Panc1 (cell line): ENCODE results near the gene TNRC6C. TPM values are rescaled to one million over a fixed set of nuclear protein-coding genes. Genes with fewer than 3 reads are reported as not detected.

Source experiments
- ATAC-seq: fragments of 200-7000 bp; cut with Tn5 transposase; 2 replicates; pipeline ENCODE4 v1.9.1; 2020; ENCODE audit warnings: mild to moderate bottlenecking, moderate library complexity
- BruUV-seq: library from RNA; stranded (reverse); fragments of 400-500 nt; replicated peaks from 2 replicates; lab custom pipeline; 2021; lab: Mats Ljungman, UMichigan
- CTCF ChIA-PET: fragments of 300-600 bp; sonication (Branson Sonifier 250); formaldehyde crosslinking; loops from one replicate; lab custom pipeline; 2022; ENCODE audit warnings: antibody characterized with exemption; lab: Charles Lee
- POLR2A ChIA-PET: fragments of 300-600 bp; sonication (Branson Sonifier 250); formaldehyde crosslinking; loops from one replicate; lab custom pipeline; 2022; ENCODE audit warnings: antibody characterized with exemption; lab: Charles Lee
- DNase-seq: peaks from one replicate; pipeline ENCODE4 v3.0.0-alpha.2; 2010; ENCODE audit warnings: low read depth, low spot score
- H3K27ac ChIP-seq: 2 replicates; pipeline ENCODE4 v1.5.1; 2011; ENCODE audit warnings: mild to moderate bottlenecking, low read length, inconsistent platforms
- H3K27me3 ChIP-seq: fragments of 200-500 bp; sonication (Bioruptor generic); 2 replicates; pipeline ENCODE4 v1.6.0; 2014; ENCODE audit warnings: low read length, inconsistent platforms; ENCODE audit not compliant: control insufficient read depth, insufficient read depth
- H3K36me3 ChIP-seq: fragments of 200-500 bp; sonication (Bioruptor generic); 2 replicates; pipeline ENCODE4 v1.5.1; 2014; ENCODE audit warnings: inconsistent platforms, mild to moderate bottlenecking, low read length, moderate library complexity; ENCODE audit not compliant: control insufficient read depth, insufficient read depth
- H3K4me1 ChIP-seq: 2 replicates; pipeline ENCODE4 v1.5.1; 2011; ENCODE audit warnings: inconsistent platforms, mild to moderate bottlenecking, low read length, moderate library complexity; ENCODE audit not compliant: control insufficient read depth, insufficient read depth
- H3K4me3 ChIP-seq, 2 experiments: 2 replicates each; pipeline ENCODE4 v1.5.1; 2011 to 2012; ENCODE audit warnings: low read depth in 2 of 2, low read length in 2 of 2, mild to moderate bottlenecking in 2 of 2, inconsistent platforms in 1 of 2, moderate library complexity in 1 of 2
- H3K9me3 ChIP-seq: fragments of 200-500 bp; sonication (Bioruptor generic); 2 replicates; pipeline ENCODE4 v1.5.1; 2014; ENCODE audit warnings: low read depth, mild to moderate bottlenecking, inconsistent platforms, low read length, moderate library complexity; ENCODE audit not compliant: control insufficient read depth, insufficient read depth
- CTCF ChIP-seq: fragments of 450-650 bp; IDR thresholded peaks from 2 replicates; pipeline ENCODE4 v1.5.1; 2017; ENCODE audit warnings: mild to moderate bottlenecking
- POLR2AphosphoS5 ChIP-seq: IDR thresholded peaks from 2 replicates; pipeline ENCODE4 v1.6.1; 2012; ENCODE audit warnings: mild to moderate bottlenecking, low read depth, low read length, moderate library complexity
- SIN3A ChIP-seq: IDR thresholded peaks from 2 replicates; pipeline ENCODE4 v1.6.1; 2012; ENCODE audit warnings: low read depth, mild to moderate bottlenecking, low read length, moderate library complexity, borderline replicate concordance; ENCODE audit not compliant: insufficient read depth
- TCF7L2 ChIP-seq: IDR thresholded peaks from 2 replicates; pipeline ENCODE4 v1.6.1; 2011; ENCODE audit warnings: mild to moderate bottlenecking, low read depth, low read length, inconsistent platforms
- in situ Hi-C: cut with HindIII; loops from 2 replicates; pipeline ENCODE4 v1.10.0; 2016; ENCODE audit warnings: low sequenced_read_pairs, low pct_unique_long_range_greater_than_20kb
- intact Hi-C: fragments of 100-400 bp; cut with micrococcal nuclease; formaldehyde crosslinking; loops from one replicate; pipeline ENCODE4 v1.10.0; 2022; ENCODE audit not compliant: unreplicated experiment
- total RNA-seq: library from RNA; stranded (reverse); gene quantifications from one replicate; pipeline ENCODE4 v1.2.1, GENCODE V29; 2021; ENCODE audit not compliant: unreplicated experiment
- TF ChIP-seq, protein P1 (sequence below), 2 experiments: IDR thresholded peaks; 2 replicates each; pipeline ENCODE4 v1.6.1; 2011 to 2012; ENCODE audit warnings: low read depth in 2 of 2, control low read depth in 1 of 2, low read length in 1 of 2, mild to moderate bottlenecking in 1 of 2, moderate library complexity in 1 of 2; ENCODE audit not compliant: insufficient read depth in 1 of 2

The TNRC6C gene
- total RNA-seq, 1 experiment from 2014 or later, result 10.1 TPM

GRCh38 chr17:78120537-78120936 lies 162.0 kb downstream of the TNRC6C start:
- POLR2A ChIA-PET, result interaction anchor here (0.6 to 0.7 kb wide), 2 partner anchors 13 to 45 kb away, joined by 3 to 13 read pairs; no protein-coding TSS in a partner anchor
- no peaks in the 10 kb centered on the region for H3K36me3 ChIP-seq

DNA sequence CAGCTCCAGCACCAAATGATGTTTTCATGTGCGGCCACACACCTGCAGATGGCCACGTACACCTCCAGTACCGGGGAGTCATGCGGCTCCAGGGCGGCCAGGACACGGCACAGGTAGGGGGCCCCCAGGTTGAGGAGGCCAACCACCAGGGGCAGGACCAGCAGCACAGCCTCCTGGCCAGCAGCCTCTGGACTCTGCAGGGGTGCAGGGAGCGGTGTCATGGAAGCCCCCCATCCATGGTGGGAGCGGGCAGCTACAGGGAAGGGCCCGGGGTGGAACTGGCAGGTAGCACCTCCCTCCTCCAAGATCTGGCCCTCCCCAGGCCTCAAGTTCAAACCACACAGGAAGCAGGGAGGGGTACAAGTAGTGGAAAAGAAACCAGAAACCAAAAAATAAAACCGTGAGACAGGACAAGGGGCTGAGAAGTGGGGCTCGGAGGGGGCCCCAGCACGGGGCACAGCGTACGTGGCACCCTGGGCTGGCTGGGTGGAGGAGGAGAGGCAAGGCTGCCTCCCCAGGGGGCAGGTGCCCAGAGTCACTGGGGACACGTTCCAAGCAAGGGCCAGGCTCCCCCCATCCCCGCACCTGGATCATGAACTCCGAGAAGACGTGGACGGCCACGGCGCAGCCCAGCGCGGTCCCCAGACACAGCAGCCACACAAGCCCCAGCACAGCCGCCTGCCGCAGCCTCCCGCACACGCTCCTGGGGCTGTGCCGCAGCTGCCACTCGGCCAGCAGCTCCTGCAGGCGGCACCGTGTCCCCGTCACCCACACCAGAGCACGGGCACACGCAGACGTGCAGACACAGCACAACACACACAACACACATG lies 162.7 kb downstream of the TNRC6C start:
- BruUV-seq, result no TSS peak
- Histone ChIP-seq H3K4me1 (peaks cover 8% of the 10 kb centered on the region), H3K27ac (no peak overlapping the region), H3K27me3 (no peaks in the 10 kb centered on the region), H3K36me3 (no peaks in the 10 kb centered on the region), H3K4me3 (no peak overlapping the region), H3K9me3 (no peaks in the 10 kb centered on the region)
- no peak for DNase-seq
- ATAC-seq, result no peak
- in situ Hi-C loops, result no loop called here
- TF ChIP-seq POLR2AphosphoS5 (no peak), CTCF (no peak), SIN3A (no peak), TCF7L2 (no peak)
- TF ChIP-seq, protein P1, sequence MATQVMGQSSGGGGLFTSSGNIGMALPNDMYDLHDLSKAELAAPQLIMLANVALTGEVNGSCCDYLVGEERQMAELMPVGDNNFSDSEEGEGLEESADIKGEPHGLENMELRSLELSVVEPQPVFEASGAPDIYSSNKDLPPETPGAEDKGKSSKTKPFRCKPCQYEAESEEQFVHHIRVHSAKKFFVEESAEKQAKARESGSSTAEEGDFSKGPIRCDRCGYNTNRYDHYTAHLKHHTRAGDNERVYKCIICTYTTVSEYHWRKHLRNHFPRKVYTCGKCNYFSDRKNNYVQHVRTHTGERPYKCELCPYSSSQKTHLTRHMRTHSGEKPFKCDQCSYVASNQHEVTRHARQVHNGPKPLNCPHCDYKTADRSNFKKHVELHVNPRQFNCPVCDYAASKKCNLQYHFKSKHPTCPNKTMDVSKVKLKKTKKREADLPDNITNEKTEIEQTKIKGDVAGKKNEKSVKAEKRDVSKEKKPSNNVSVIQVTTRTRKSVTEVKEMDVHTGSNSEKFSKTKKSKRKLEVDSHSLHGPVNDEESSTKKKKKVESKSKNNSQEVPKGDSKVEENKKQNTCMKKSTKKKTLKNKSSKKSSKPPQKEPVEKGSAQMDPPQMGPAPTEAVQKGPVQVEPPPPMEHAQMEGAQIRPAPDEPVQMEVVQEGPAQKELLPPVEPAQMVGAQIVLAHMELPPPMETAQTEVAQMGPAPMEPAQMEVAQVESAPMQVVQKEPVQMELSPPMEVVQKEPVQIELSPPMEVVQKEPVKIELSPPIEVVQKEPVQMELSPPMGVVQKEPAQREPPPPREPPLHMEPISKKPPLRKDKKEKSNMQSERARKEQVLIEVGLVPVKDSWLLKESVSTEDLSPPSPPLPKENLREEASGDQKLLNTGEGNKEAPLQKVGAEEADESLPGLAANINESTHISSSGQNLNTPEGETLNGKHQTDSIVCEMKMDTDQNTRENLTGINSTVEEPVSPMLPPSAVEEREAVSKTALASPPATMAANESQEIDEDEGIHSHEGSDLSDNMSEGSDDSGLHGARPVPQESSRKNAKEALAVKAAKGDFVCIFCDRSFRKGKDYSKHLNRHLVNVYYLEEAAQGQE (IDR thresholded peaks at IDR 0.05; ENCODE audit: insufficient read depth in 1 of 2, low read depth in 2 of 2, low read length in 1 of 2), result no peak
- intact Hi-C loops, result no loop called here
- POLR2A ChIA-PET, result interaction anchor here (0.6 kb wide), 1 partner anchor 45 kb away, joined by 3 read pairs; no protein-coding TSS in a partner anchor
- CTCF ChIA-PET, result no interaction called here

More at GRCh38 chr17:78120537-78120936, 162.0 kb downstream of the TNRC6C start:
- DNase-seq (no peak), ATAC-seq (no peak)
- CTCF ChIA-PET, result interaction anchor here (0.6 kb wide), 1 partner anchor 17 kb away, joined by 5 read pairs; no protein-coding TSS in a partner anchor
- in situ Hi-C loops (no loop called here), intact Hi-C loops (no loop called here)
- no peaks in the 10 kb centered on the region for H3K9me3 ChIP-seq
- BruUV-seq, result no TSS peak
- no peaks in the 10 kb centered on the region for H3K27me3 ChIP-seq
- H3K4me3 ChIP-seq, result no peak overlapping the region
- TF ChIP-seq, protein P1 (IDR thresholded peaks at IDR 0.05; ENCODE audit: insufficient read depth in 1 of 2, low read depth in 2 of 2, low read length in 1 of 2), result no peak
- no peak for TF ChIP-seq SIN3A
- no peak for TF ChIP-seq TCF7L2
- no peak for TF ChIP-seq CTCF
- no peak for TF ChIP-seq POLR2AphosphoS5
- H3K4me1 ChIP-seq, result 0 out of 2 replicates have a peak, but pooled peaks cover 5% of the 10 kb centered on the region
- no peak overlapping the region for H3K27ac ChIP-seq
